SH-SY5Y (cell line): Measurements from ENCODE around the gene DSG4.

Source experiments
- GATA2 ChIP-seq: IDR thresholded peaks from 2 replicates; pipeline ENCODE4 v1.6.1; 2011; ENCODE audit warnings: mild to moderate bottlenecking, low read depth, low read length
- GATA3 ChIP-seq: IDR thresholded peaks from 2 replicates; pipeline ENCODE4 v1.6.1; 2011; ENCODE audit warnings: low read depth, mild to moderate bottlenecking, low read length, moderate library complexity

Gene DSG4

GRCh38 chr18:31376477-31376876 is at the start of gene DSG4:
Gene DSG4 (plus strand): TSS chr18:31376777. CDS start chr18:31376912, 135 bp downstream.
- no peak for TF ChIP-seq GATA2
- no peak for TF ChIP-seq GATA3

- TF ChIP-seq GATA3: no peak
- no peak for TF ChIP-seq GATA2
Measured at GRCh38 chr18:31329787-31330438, 46.7 kb upstream of the DSG4 start.

DNA sequence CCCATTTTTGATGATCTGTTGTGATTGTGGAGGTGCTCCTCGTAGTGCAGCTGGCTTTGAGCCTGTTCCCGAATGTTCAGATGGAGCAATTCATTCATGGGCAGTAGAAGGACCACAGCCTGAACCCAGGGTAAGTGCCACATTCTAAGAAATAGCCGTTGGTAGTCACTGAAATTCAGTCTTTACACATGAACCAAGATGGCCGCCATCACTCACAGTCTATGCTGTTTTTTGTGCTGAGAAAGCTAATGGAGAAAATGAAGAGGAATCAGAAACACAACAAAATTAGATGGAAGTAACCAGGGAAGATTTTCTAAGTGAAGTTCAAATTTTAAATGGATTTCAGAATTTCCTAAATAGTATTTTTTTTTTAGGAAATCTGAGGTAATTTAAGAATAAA is 33.1 kb upstream of the DSG4 start:
- TF ChIP-seq GATA3: no peak
- no peak for TF ChIP-seq GATA2

GRCh38 chr18:31354990-31355389 is 21.6 kb upstream of the DSG4 start:
- TF ChIP-seq GATA3: no peak
- TF ChIP-seq GATA2: no peak

DNA sequence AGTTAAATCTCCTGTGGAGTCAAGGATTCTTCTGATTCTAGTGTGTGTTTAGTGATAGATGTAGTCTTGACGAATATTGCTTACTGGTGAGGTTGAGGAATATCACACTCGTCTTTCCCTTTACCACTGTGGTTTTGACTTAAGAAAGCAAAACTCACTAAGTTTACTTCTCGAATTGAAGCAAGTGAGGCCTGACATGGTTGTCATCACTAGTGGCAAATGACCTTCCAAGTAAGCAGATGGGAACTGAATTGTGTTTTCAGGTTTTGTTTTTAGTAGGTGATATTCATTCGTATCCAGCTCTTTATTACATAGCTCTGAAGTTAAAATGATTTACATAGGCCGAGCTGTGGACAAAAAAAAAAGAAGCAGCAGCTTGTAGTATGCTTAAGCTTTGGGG is 20.6 kb upstream of the DSG4 start:
- TF ChIP-seq GATA2 (no peak), GATA3 (no peak)

DNA sequence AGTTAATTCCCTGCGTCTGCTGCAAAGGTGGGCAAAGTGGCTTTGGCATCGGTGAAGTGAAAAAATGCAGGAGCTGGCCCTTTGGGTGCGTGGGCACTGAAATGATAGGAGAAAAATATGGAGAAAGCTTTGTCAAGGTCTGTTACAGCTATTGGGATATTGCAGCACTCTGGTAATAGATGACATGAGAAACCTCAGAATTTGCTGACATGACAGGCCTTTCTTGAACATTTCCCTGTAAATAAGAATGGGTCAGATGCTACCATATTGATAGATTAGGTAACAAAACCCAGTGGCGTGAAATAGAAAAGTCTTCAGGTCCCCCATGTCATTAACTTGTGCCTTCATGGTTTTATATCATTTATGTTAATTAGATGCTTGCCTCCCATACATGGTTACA is 12.4 kb upstream of the DSG4 start:
- TF ChIP-seq GATA3 (no peak), GATA2 (no peak)

DNA sequence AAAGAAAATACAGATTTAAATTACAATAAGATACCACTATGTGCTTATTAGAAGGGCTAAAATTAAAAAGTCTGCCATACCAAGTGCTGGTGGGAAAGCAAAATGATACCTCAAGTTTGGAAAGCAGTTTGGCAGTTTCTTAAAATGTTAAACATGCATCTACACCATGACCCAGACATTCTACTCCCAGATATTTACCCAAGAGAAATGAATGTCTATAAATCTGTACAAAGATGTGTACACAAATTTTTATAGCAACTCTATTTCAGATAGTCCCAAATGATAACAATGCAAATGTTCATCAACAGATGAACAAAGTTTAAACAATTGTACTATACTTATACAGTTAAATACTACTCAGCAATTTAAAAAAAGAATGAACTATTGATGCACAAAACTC is 7.1 kb upstream of the DSG4 start:
- TF ChIP-seq GATA3 (no peak), GATA2 (no peak)

DNA sequence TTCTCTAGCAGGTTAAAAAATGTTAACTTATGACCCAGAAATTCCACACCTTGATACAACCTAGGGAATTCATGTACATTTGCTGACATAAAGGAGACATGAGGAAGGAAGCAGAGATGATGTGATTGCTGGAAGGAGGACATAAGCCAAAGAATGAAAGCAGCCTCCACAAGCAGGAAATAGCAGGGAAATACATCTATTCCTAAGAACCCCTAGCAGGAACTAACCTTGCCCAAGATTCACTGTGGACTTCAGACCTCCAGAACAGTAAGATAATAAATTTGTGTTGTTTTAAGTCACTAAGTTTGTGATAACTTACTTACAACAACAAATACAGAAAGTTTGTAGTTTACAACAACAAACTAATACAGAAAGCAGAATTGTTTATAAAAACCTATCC is 4.6 kb upstream of the DSG4 start:
- TF ChIP-seq GATA2 (no peak), GATA3 (no peak)

GRCh38 chr18:31373641-31374040 is 2.9 kb upstream of the DSG4 start:
- TF ChIP-seq GATA2 (no peak), GATA3 (no peak)

DNA sequence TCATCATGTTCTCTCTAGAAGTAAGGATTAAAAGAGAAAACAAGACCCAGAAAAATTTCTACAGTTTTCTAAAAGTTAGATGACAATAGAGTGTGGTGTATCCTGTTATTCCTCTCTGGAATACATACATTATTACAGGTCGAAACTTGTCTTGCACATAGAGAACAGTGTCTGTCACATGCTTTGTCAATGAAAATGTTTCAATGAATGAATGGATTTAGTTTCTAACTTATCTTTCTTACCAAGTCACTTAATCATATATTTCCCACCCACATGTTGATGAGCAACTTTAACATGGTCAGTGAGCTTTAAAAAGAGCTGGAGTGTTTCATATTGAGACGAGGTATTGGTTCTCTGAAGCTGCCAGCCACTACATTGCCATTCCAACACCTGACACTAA is 4.3 kb downstream of the DSG4 start:
- no peak for TF ChIP-seq GATA3
- no peak for TF ChIP-seq GATA2

GRCh38 chr18:31382107-31382506 is 5.5 kb downstream of the DSG4 start:
- TF ChIP-seq GATA2 (no peak), GATA3 (no peak)

- TF ChIP-seq GATA3: no peak
Measured at GRCh38 chr18:31386741-31387140, 10.2 kb downstream of the DSG4 start.

GRCh38 chr18:31393286-31393685 is 16.7 kb downstream of the DSG4 start:
- TF ChIP-seq GATA2 (no peak), GATA3 (no peak)

GRCh38 chr18:31396796-31397612 is 20.4 kb downstream of the DSG4 start:
- no peak for TF ChIP-seq GATA2
- TF ChIP-seq GATA3: no peak

GRCh38 chr18:31398191-31398590 is 21.6 kb downstream of the DSG4 start:
- TF ChIP-seq GATA3: no peak
- no peak for TF ChIP-seq GATA2
